Measurements from ENCODE around the gene ZSWIM1.

ZSWIM1 gene

DNA sequence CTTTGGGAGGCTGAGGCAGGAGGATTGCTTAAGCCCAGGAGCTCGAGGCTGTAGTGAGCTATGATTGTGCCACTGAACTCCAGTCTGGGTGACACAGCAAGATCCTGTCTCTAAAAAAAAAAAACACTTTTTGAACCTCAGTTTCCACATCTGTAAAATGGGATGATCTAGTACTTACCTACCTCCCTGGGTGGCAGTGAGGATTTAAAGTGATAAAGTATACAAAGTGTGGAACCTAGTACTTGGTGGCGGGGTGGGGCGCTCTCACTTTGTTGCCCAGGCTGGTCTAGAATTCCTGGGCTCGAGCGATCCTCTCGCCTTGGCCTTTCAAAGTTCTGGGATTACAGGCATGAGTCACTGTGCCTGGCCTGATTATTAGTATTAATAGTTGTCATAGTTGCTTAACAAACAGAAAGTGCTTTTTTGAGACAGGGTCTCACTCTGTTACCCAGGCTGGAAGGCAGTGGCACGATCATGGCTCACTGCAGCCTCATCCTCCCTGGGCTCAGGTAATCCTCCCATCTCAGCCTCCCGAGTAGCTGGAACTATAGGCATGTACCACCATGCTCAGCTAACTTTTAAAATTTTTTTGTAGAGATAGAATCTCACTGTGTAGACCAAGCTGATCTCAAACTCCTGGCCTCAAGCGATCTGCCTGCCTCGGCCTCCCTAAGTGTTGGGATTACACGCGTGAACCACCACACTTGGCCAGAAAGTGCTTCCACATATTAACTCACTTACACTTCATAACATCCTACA is 37.9 kb downstream of the ZSWIM1 start:
- H2AFZ ChIP-seq (ENCODE audit: low read depth, low read length) = no peak overlapping the region
- no peak overlapping the region for H2BK15ac ChIP-seq (ENCODE audit: low read depth, poor library complexity, severe bottlenecking)
- no peak overlapping the region for H3K18ac ChIP-seq (ENCODE audit: low read depth in 1 of 2, low read length in 2 of 2)
- no peak overlapping the region for H3K14ac ChIP-seq (ENCODE audit: low read length in 2 of 2)
- no peak overlapping the region for H3K4ac ChIP-seq (ENCODE audit: low read depth in 1 of 2, low read length in 2 of 2)
- H3K27ac ChIP-seq (ENCODE audit: low read length, poor library complexity, severe bottlenecking) = no peak overlapping the region
- no peak overlapping the region for H3K23ac ChIP-seq (ENCODE audit: low read length in 2 of 2)
- no peak overlapping the region for H2AK5ac ChIP-seq (ENCODE audit: low read length, severe bottlenecking)
- no peak overlapping the region for H3K4me3 ChIP-seq (ENCODE audit: insufficient read depth in 1 of 2, low read depth in 1 of 2, low read length in 2 of 2)
- H3K4me1 ChIP-seq (ENCODE audit: control insufficient read depth, insufficient read depth, low read depth, low read length) = peaks cover 16% of the 10 kb centered on the region
- H3K36me3 ChIP-seq (ENCODE audit: control insufficient read depth in 1 of 2, insufficient read depth in 2 of 2, low read depth in 1 of 2, low read length in 2 of 2) = no peaks in the 10 kb centered on the region
- H3K4me2 ChIP-seq (ENCODE audit: low read length, poor library complexity, severe bottlenecking) = no peak overlapping the region
- H2BK5ac ChIP-seq (ENCODE audit: low read depth, low read length, poor library complexity, severe bottlenecking) = no peak overlapping the region
- peak overlapping the region in 1 of 2 experiments; percentile 23 for H2BK12ac ChIP-seq (ENCODE audit: low read length in 2 of 2)
- H3K9ac ChIP-seq (ENCODE audit: low read length) = peak overlapping the region; percentile 74
- no peak overlapping the region for H4K91ac ChIP-seq (ENCODE audit: low read length)
- H3K79me1 ChIP-seq (replicated peaks; ENCODE audit: low read length, poor library complexity, severe bottlenecking) = no peaks in the 10 kb centered on the region
- DNase-seq = peak; percentile 42
- H3K27me3 ChIP-seq (ENCODE audit: control insufficient read depth in 1 of 2, insufficient read depth in 1 of 2, low read length in 2 of 2) = no peaks in the 10 kb centered on the region
- WGBS = 90% methylated on average over 12 of the region's 12 CpGs
- no peak overlapping the region for H2BK120ac ChIP-seq (ENCODE audit: low read depth, low read length)
- peak overlapping the region; percentile 84 for H4K8ac ChIP-seq (ENCODE audit: low read length)
- no peaks in the 10 kb centered on the region for H3K9me3 ChIP-seq (ENCODE audit: control insufficient read depth, low read length)

DNA sequence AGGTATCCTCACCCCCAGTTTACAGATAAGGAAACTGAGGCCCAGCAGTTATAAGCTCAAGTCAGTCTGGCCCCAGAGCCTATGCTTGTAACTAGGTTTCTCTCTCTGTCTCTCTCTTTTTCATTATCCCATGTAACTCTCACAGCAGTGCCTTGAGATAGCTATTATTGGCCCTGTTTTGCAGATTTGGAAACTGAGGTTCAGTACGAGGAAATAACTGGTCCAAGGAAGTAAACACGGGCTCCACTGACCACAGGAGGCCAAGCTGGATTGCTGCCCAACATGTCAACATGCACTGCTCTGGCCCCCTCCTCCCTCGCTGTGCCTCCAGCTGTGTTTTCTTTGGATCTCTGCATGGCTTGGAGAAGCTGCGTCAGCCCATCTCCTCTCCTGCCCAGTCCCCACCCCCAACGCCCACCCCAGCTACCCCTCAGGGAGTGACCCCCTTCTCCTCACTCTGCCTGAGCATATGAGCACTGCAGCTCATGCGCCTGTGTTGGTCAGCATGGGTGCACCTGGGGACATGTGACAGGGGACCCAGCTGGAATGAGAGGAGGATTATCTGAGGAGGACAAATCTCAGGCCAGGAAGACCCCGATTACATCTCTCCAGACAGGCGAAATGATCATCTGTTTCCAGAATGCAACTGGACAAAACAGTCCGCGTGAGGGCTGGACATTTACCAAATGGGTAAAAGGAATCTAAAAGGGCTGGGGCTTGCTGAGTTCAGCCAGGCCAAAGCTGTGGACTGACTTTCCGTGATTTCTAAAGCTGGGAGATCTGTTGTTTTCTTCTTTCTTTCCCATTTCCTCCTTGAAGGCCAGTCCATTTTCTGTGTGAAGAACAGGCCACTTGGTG is 38.7 kb downstream of the ZSWIM1 start:
- no peak overlapping the region for H3K4me3 ChIP-seq (ENCODE audit: insufficient read depth in 1 of 2, low read depth in 1 of 2, low read length in 2 of 2)
- H3K4me1 ChIP-seq (ENCODE audit: control insufficient read depth, insufficient read depth, low read depth, low read length) = peaks cover 21% of the 10 kb centered on the region
- H3K4me2 ChIP-seq (ENCODE audit: low read length, poor library complexity, severe bottlenecking) = no peak overlapping the region
- H2BK12ac ChIP-seq (ENCODE audit: low read length in 2 of 2) = peak overlapping the region; percentile 1 to 37
- H2AK5ac ChIP-seq (ENCODE audit: low read length, severe bottlenecking) = no peak overlapping the region
- peak overlapping the region; percentile 27 for H2BK120ac ChIP-seq (ENCODE audit: low read depth, low read length)
- no peak overlapping the region for H2BK15ac ChIP-seq (ENCODE audit: low read depth, poor library complexity, severe bottlenecking)
- peak overlapping the region in 1 of 2 experiments; percentile 58 for H3K14ac ChIP-seq (ENCODE audit: low read length in 2 of 2)
- no peak overlapping the region for H4K91ac ChIP-seq (ENCODE audit: low read length)
- H3K23ac ChIP-seq (ENCODE audit: low read length in 2 of 2) = no peak overlapping the region
- H4K8ac ChIP-seq (ENCODE audit: low read length) = peak overlapping the region; percentile 2
- H3K27ac ChIP-seq (ENCODE audit: low read length, poor library complexity, severe bottlenecking) = peak overlapping the region; percentile 55
- H3K27me3 ChIP-seq (ENCODE audit: control insufficient read depth in 1 of 2, insufficient read depth in 1 of 2, low read length in 2 of 2) = no peaks in the 10 kb centered on the region
- no peak overlapping the region for H2BK5ac ChIP-seq (ENCODE audit: low read depth, low read length, poor library complexity, severe bottlenecking)
- H3K18ac ChIP-seq (ENCODE audit: low read depth in 1 of 2, low read length in 2 of 2) = no peak overlapping the region
- H3K79me1 ChIP-seq (replicated peaks; ENCODE audit: low read length, poor library complexity, severe bottlenecking) = no peaks in the 10 kb centered on the region
- 74% methylated on average over 10 of the region's 11 CpGs for WGBS
- no peak overlapping the region for H2AFZ ChIP-seq (ENCODE audit: low read depth, low read length)
- no peaks in the 10 kb centered on the region for H3K36me3 ChIP-seq (ENCODE audit: control insufficient read depth in 1 of 2, insufficient read depth in 2 of 2, low read depth in 1 of 2, low read length in 2 of 2)
- DNase-seq = peak; percentile 45
- H3K9me3 ChIP-seq (ENCODE audit: control insufficient read depth, low read length) = no peaks in the 10 kb centered on the region
- no peak overlapping the region for H3K4ac ChIP-seq (ENCODE audit: low read depth in 1 of 2, low read length in 2 of 2)
- H3K9ac ChIP-seq (ENCODE audit: low read length) = peak overlapping the region; percentile 74

DNA sequence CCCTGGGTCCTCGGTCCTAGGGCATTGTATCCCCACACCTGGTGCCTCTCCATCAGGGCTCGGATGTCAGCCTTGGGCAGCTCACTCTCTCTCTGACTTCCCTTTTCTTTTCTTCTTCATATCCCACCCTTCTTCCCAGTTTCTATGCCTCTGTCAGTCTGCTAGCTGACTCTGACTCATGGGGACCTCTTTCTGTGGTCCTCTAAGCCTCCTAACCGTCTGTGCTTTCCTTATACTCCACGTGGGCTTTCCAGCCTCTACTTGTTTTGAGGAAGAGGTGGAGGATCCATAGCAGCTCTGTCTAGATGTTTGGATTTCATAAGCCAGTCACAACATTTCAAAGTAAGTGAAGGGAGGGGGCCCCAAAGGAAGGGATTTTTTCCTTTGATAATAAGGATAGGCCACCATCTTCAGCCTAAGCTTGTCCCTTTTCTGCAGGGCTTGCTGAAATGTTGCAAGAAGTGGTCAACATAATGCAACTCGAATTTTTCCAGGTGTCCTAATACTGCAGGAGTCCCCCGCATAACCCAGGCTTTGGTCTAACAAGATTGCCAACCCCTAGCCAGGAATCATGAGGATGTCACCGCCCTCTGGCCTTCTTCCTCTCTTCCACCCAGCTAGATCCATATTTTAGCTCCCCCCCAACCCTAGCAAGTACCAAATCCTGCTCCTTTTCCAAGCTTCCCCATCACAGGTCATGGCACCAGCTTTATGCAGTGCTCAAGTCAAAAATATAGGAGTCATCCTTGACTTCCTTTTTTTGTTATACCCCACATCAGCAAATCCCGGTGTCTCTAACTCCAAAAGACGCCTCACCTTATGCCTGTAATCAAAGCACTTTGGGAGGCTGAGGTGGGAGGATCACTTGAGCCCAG is 39.7 kb downstream of the ZSWIM1 start:
- no peak overlapping the region for H2AFZ ChIP-seq (ENCODE audit: low read depth, low read length)
- peaks cover 26% of the 10 kb centered on the region for H3K4me1 ChIP-seq (ENCODE audit: control insufficient read depth, insufficient read depth, low read depth, low read length)
- no peak overlapping the region for H2BK12ac ChIP-seq (ENCODE audit: low read length in 2 of 2)
- H3K14ac ChIP-seq (ENCODE audit: low read length in 2 of 2) = no peak overlapping the region
- no peak overlapping the region for H2BK15ac ChIP-seq (ENCODE audit: low read depth, poor library complexity, severe bottlenecking)
- no peak overlapping the region for H2BK5ac ChIP-seq (ENCODE audit: low read depth, low read length, poor library complexity, severe bottlenecking)
- WGBS = 87% methylated on average over 8 of the region's 9 CpGs
- H2BK120ac ChIP-seq (ENCODE audit: low read depth, low read length) = no peak overlapping the region
- H3K79me1 ChIP-seq (replicated peaks; ENCODE audit: low read length, poor library complexity, severe bottlenecking) = no peaks in the 10 kb centered on the region
- no peaks in the 10 kb centered on the region for H3K9me3 ChIP-seq (ENCODE audit: control insufficient read depth, low read length)
- no peak overlapping the region for H3K4me3 ChIP-seq (ENCODE audit: insufficient read depth in 1 of 2, low read depth in 1 of 2, low read length in 2 of 2)
- no peak overlapping the region for H3K4me2 ChIP-seq (ENCODE audit: low read length, poor library complexity, severe bottlenecking)
- H3K9ac ChIP-seq (ENCODE audit: low read length) = peak overlapping the region; percentile 74
- H3K27ac ChIP-seq (ENCODE audit: low read length, poor library complexity, severe bottlenecking) = peak overlapping the region; percentile 55
- H4K91ac ChIP-seq (ENCODE audit: low read length) = peak overlapping the region; percentile 39
- H3K27me3 ChIP-seq (ENCODE audit: control insufficient read depth in 1 of 2, insufficient read depth in 1 of 2, low read length in 2 of 2) = no peaks in the 10 kb centered on the region
- H3K23ac ChIP-seq (ENCODE audit: low read length in 2 of 2) = no peak overlapping the region
- H4K8ac ChIP-seq (ENCODE audit: low read length) = peak overlapping the region; percentile 0
- H2AK5ac ChIP-seq (ENCODE audit: low read length, severe bottlenecking) = peak overlapping the region; percentile 79
- H3K4ac ChIP-seq (ENCODE audit: low read depth in 1 of 2, low read length in 2 of 2) = no peak overlapping the region
- peak; percentile 36 for DNase-seq
- H3K18ac ChIP-seq (ENCODE audit: low read depth in 1 of 2, low read length in 2 of 2) = peak overlapping the region in 1 of 2 experiments; percentile 12
- no peaks in the 10 kb centered on the region for H3K36me3 ChIP-seq (ENCODE audit: control insufficient read depth in 1 of 2, insufficient read depth in 2 of 2, low read depth in 1 of 2, low read length in 2 of 2)
